ENCODE measurements around the gene RPL13. TPM values are rescaled to one million over a fixed set of nuclear protein-coding genes. Genes with fewer than 3 reads are reported as not detected.

RPL13 gene
- total RNA-seq, 1 donor from 2014 or later = 1,727 TPM

- Histone ChIP-seq H3K4me1 (peaks cover 55% of the 10 kb centered on the region), H3K9me3 (no peaks in the 10 kb centered on the region), H3K4me3 (no peak overlapping the region), H3K27ac (no peak overlapping the region), H3K36me3 (peaks cover 37% of the 10 kb centered on the region), H3K27me3 (ENCODE audit: low read depth) (peaks cover 3% of the 10 kb centered on the region)
- ATAC-seq (no peak), DNase-seq (no peak)
- intact Hi-C loops (cut with DNase I) = no loop called here
- TF ChIP-seq CTCF (IDR thresholded peaks at IDR 0.05) = no peak
Measured at GRCh38 chr16:89564476-89565255, 4.2 kb downstream of the RPL13 start.

- Histone ChIP-seq H3K4me1 (peaks cover 53% of the 10 kb centered on the region), H3K4me3 (peak overlapping the region; percentile 33), H3K9me3 (no peaks in the 10 kb centered on the region), H3K27ac (no peak overlapping the region), H3K27me3 (ENCODE audit: low read depth) (peaks cover 3% of the 10 kb centered on the region), H3K36me3 (peaks cover 37% of the 10 kb centered on the region)
- TF ChIP-seq CTCF (IDR thresholded peaks at IDR 0.05) = no peak
- intact Hi-C loops (cut with DNase I) = no loop called here
- DNase-seq = no peak
- ATAC-seq = no peak
Measured at GRCh38 chr16:89565256-89565505, 4.7 kb downstream of the RPL13 start.

GRCh38 chr16:89565506-89566372 is 5.3 kb downstream of the RPL13 start:
- H3K9me3 ChIP-seq = no peaks in the 10 kb centered on the region
- peaks cover 37% of the 10 kb centered on the region for H3K36me3 ChIP-seq
- intact Hi-C loops (cut with DNase I) = no loop called here
- H3K27ac ChIP-seq = peak overlapping the region; percentile 18
- ATAC-seq (peak; percentile 61 to 65), DNase-seq (peak; percentile 77)
- H3K27me3 ChIP-seq (ENCODE audit: low read depth) = peaks cover 3% of the 10 kb centered on the region
- H3K4me1 ChIP-seq = peaks cover 53% of the 10 kb centered on the region
- H3K4me3 ChIP-seq = peak overlapping the region; percentile 33
- TF ChIP-seq CTCF (IDR thresholded peaks at IDR 0.05) = peak; percentile 52

- intact Hi-C loops (cut with DNase I) = no loop called here
- peaks cover 14% of the 10 kb centered on the region for H3K27me3 ChIP-seq (ENCODE audit: low read depth)
- H3K4me1 ChIP-seq = peaks cover 35% of the 10 kb centered on the region
- no peak overlapping the region for H3K4me3 ChIP-seq
- ATAC-seq = no peak
- H3K36me3 ChIP-seq = peaks cover 21% of the 10 kb centered on the region
- TF ChIP-seq CTCF (IDR thresholded peaks at IDR 0.05) = no peak
- no peak overlapping the region for H3K27ac ChIP-seq
- H3K9me3 ChIP-seq = no peaks in the 10 kb centered on the region
- DNase-seq = no peak
Measured at GRCh38 chr16:89567656-89568594, 7.4 kb downstream of the RPL13 start.

Measured in lower lobe of right lung (tissue), 2 donors.